Neural cell (in vitro differentiated cells): ENCODE measurements around the gene MRGPRD. TPM values are rescaled to one million over a fixed set of nuclear protein-coding genes. Genes with fewer than 3 reads are reported as not detected.

Source experiments
- H2AFZ ChIP-seq: fragments of 200-600, 300-800 bp; sonication (generic), shearing (Covaris generic); 2 replicates; pipeline ENCODE4 v1.6.0; 2014; ENCODE audit warnings: low read depth, mild to moderate bottlenecking, antibody characterized with exemption, low read length, moderate library complexity
- H3F3A ChIP-seq: fragments of 200-600 bp; shearing (Covaris generic); 2 replicates; pipeline ENCODE4 v1.6.1; 2016; ENCODE audit warnings: mild to moderate bottlenecking, moderate library complexity, mixed read lengths, antibody characterized with exemption, low read length; ENCODE audit not compliant: insufficient read depth, poor library complexity, severe bottlenecking
- H3K27ac ChIP-seq: fragments of 200-600, 300-800 bp; sonication (generic), shearing (Covaris generic); 2 replicates; pipeline ENCODE4 v1.5.1; 2014; ENCODE audit warnings: mild to moderate bottlenecking, low read length, moderate library complexity
- H3K27me3 ChIP-seq: fragments of 300-800, 200-600 bp; sonication (generic), shearing (Covaris generic); 2 replicates; pipeline ENCODE4 v1.6.0; 2014; ENCODE audit warnings: mild to moderate bottlenecking, low read depth, low read length, moderate library complexity; ENCODE audit not compliant: insufficient read depth
- H3K36me3 ChIP-seq: fragments of 300-800, 200-600 bp; sonication (generic), shearing (Covaris generic); 2 replicates; pipeline ENCODE4 v1.5.1; 2014; ENCODE audit warnings: mild to moderate bottlenecking, antibody characterized with exemption, low read length, moderate library complexity; ENCODE audit not compliant: insufficient read depth
- H3K4me2 ChIP-seq: fragments of 300-800, 200-600 bp; sonication (generic), shearing (Covaris generic); 2 replicates; pipeline ENCODE4 v1.6.0; 2014; ENCODE audit warnings: mild to moderate bottlenecking, low read length
- H3K4me3 ChIP-seq: fragments of 300-800, 200-600 bp; sonication (generic), shearing (Covaris generic); 2 replicates; pipeline ENCODE4 v1.5.1; 2014; ENCODE audit warnings: mild to moderate bottlenecking, low read length, moderate library complexity
- H3K79me2 ChIP-seq: fragments of 200-600 bp; shearing (Covaris generic); replicated peaks from 2 replicates; pipeline ENCODE4 v1.6.0; 2014; ENCODE audit warnings: mild to moderate bottlenecking, low read length, moderate library complexity; ENCODE audit not compliant: insufficient read depth
- H3K9ac ChIP-seq: fragments of 300-800, 200-600 bp; sonication (generic), shearing (Covaris generic); 2 replicates; pipeline ENCODE4 v1.6.1; 2016; ENCODE audit warnings: mild to moderate bottlenecking, low read length, mixed read lengths
- H3K9me2 ChIP-seq: fragments of 200-600 bp; shearing (Covaris generic); 2 replicates; pipeline ENCODE4 v1.6.1; 2016; ENCODE audit warnings: mild to moderate bottlenecking, low read length, mixed read lengths; ENCODE audit not compliant: insufficient read depth
- H3K9me3 ChIP-seq: fragments of 200-600, 300-800 bp; sonication (generic), shearing (Covaris generic); 2 replicates; pipeline ENCODE4 v1.6.1; 2016; ENCODE audit warnings: mild to moderate bottlenecking, mixed run types, low read length, moderate library complexity, mixed read lengths
- H4K20me1 ChIP-seq: fragments of 200-600 bp; shearing (Covaris generic); 2 replicates; pipeline ENCODE4 v1.6.1; 2016; ENCODE audit warnings: mild to moderate bottlenecking, mixed run types; ENCODE audit not compliant: insufficient read depth
- EP300 ChIP-seq: fragments of 450-650 bp; conservative IDR thresholded peaks from 2 replicates; pipeline ENCODE4 v1.6.1; 2014; ENCODE audit warnings: antibody characterized with exemption, mild to moderate bottlenecking, moderate library complexity; ENCODE audit not compliant: poor library complexity, severe bottlenecking
- EZH2 ChIP-seq: fragments of 200-600, 300-800 bp; shearing (Covaris generic), sonication (generic); IDR thresholded peaks from 2 replicates; pipeline ENCODE4 v1.6.1; 2014; ENCODE audit warnings: antibody characterized with exemption, low read length, borderline replicate concordance, mild to moderate bottlenecking; ENCODE audit not compliant: insufficient read depth, poor library complexity, severe bottlenecking
- MXI1 ChIP-seq: fragments of 450-650 bp; conservative IDR thresholded peaks from 2 replicates; pipeline ENCODE4 v1.6.1; 2014; ENCODE audit warnings: antibody characterized with exemption, mild to moderate bottlenecking; ENCODE audit not compliant: poor library complexity, severe bottlenecking
- POLR2AphosphoS5 ChIP-seq: IDR thresholded peaks from 2 replicates; pipeline ENCODE4 v1.6.1; 2012
- RAD21 ChIP-seq: fragments of 450-650 bp; conservative IDR thresholded peaks from 2 replicates; pipeline ENCODE4 v1.6.1; 2014; ENCODE audit warnings: antibody characterized with exemption, mild to moderate bottlenecking, moderate library complexity
- REST ChIP-seq: IDR thresholded peaks from 2 replicates; pipeline ENCODE4 v1.6.1; 2012; ENCODE audit warnings: borderline replicate concordance
- SMC3 ChIP-seq: fragments of 450-650 bp; conservative IDR thresholded peaks from 2 replicates; pipeline ENCODE4 v1.6.1; 2014; ENCODE audit warnings: antibody characterized with exemption, mild to moderate bottlenecking, moderate library complexity; ENCODE audit not compliant: poor library complexity
- TAF1 ChIP-seq: IDR thresholded peaks from 2 replicates; pipeline ENCODE4 v1.6.1; 2012; ENCODE audit warnings: low read depth
- polyA plus RNA-seq: library from polyadenylated mRNA; depleted of rRNA; stranded (reverse); fragments of >200 nt; gene quantifications from 2 replicates; pipeline ENCODE4 v1.2.3, GENCODE V29; 2014
- TF ChIP-seq, protein P1 (sequence below): fragments of 450-650 bp; IDR thresholded peaks from 2 replicates; pipeline ENCODE4 v1.5.1; 2014; ENCODE audit warnings: antibody characterized with exemption, mild to moderate bottlenecking, moderate library complexity; ENCODE audit not compliant: poor library complexity, severe bottlenecking

The MRGPRD gene
- polyA plus RNA-seq, 1 donor from 2014 or later, result not detected

GRCh38 chr11:69011624-69012091 lies 30.9 kb upstream of the MRGPRD start:
- Histone ChIP-seq H3K27ac (no peak overlapping the region), H2AFZ (no peak overlapping the region), H3K4me3 (no peak overlapping the region)

GRCh38 chr11:69010964-69011623 lies 30.3 kb upstream of the MRGPRD start:
- Histone ChIP-seq H3K36me3 (no peaks in the 10 kb centered on the region), H3K27ac (no peak overlapping the region), H3F3A (no peaks in the 10 kb centered on the region), H2AFZ (no peak overlapping the region), H3K79me2 (no peaks in the 10 kb centered on the region), H3K9me2 (no peaks in the 10 kb centered on the region), H3K9me3 (no peaks in the 10 kb centered on the region), H4K20me1 (no peaks in the 10 kb centered on the region), H3K9ac (no peak overlapping the region), H3K4me3 (no peak overlapping the region), H3K4me2 (no peak overlapping the region), H3K27me3 (no peaks in the 10 kb centered on the region)
- no peak for TF ChIP-seq SMC3
- TF ChIP-seq, protein P1, sequence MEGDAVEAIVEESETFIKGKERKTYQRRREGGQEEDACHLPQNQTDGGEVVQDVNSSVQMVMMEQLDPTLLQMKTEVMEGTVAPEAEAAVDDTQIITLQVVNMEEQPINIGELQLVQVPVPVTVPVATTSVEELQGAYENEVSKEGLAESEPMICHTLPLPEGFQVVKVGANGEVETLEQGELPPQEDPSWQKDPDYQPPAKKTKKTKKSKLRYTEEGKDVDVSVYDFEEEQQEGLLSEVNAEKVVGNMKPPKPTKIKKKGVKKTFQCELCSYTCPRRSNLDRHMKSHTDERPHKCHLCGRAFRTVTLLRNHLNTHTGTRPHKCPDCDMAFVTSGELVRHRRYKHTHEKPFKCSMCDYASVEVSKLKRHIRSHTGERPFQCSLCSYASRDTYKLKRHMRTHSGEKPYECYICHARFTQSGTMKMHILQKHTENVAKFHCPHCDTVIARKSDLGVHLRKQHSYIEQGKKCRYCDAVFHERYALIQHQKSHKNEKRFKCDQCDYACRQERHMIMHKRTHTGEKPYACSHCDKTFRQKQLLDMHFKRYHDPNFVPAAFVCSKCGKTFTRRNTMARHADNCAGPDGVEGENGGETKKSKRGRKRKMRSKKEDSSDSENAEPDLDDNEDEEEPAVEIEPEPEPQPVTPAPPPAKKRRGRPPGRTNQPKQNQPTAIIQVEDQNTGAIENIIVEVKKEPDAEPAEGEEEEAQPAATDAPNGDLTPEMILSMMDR, result no peak
- no peak for TF ChIP-seq RAD21
- no peak for TF ChIP-seq EP300
- no peak for TF ChIP-seq TAF1
- TF ChIP-seq MXI1, result no peak
- TF ChIP-seq POLR2AphosphoS5, result no peak

More at GRCh38 chr11:69011624-69012091, 30.9 kb upstream of the MRGPRD start:
- Histone ChIP-seq H3K4me2 (no peak overlapping the region), H3K9me2 (no peaks in the 10 kb centered on the region), H3K36me3 (no peaks in the 10 kb centered on the region), H3K27me3 (no peaks in the 10 kb centered on the region), H3K9ac (no peak overlapping the region), H3K79me2 (no peaks in the 10 kb centered on the region), H3F3A (no peaks in the 10 kb centered on the region), H3K9me3 (no peaks in the 10 kb centered on the region), H4K20me1 (no peaks in the 10 kb centered on the region)
- no peak for TF ChIP-seq EZH2
- TF ChIP-seq, protein P1, result no peak
- no peak for TF ChIP-seq REST
- TF ChIP-seq RAD21, result no peak
- no peak for TF ChIP-seq MXI1
- no peak for TF ChIP-seq POLR2AphosphoS5
- no peak for TF ChIP-seq TAF1
- no peak for TF ChIP-seq EP300
- TF ChIP-seq SMC3, result no peak
